HFFc6 (cell line): ENCODE results near the gene SLC13A5. TPM values are rescaled to one million over a fixed set of nuclear protein-coding genes. Genes with fewer than 3 reads are reported as not detected.

Experiments used
- DNase-seq: peaks from one replicate; pipeline ENCODE4 v3.0.0-alpha.2; 2018
- H3K27ac Mint-ChIP-seq: 2 replicates; pipeline ENCODE4 v1.8.0; 2020; ENCODE audit warnings: mild to moderate bottlenecking, mixed read lengths
- H3K27me3 Mint-ChIP-seq: 2 replicates; pipeline ENCODE4 v1.8.0; 2021; ENCODE audit warnings: mild to moderate bottlenecking, moderate library complexity, mixed read lengths; ENCODE audit not compliant: insufficient read depth
- H3K36me3 Mint-ChIP-seq: 2 replicates; pipeline ENCODE4 v1.8.0; 2021; ENCODE audit warnings: low read depth, mixed read lengths
- H3K4me1 Mint-ChIP-seq: 2 replicates; pipeline ENCODE4 v1.8.0; 2020; ENCODE audit warnings: low read depth, mixed read lengths
- H3K4me3 Mint-ChIP-seq: 2 replicates; pipeline ENCODE4 v1.8.0; 2020; ENCODE audit warnings: mild to moderate bottlenecking, moderate library complexity, mixed read lengths
- H3K9me3 Mint-ChIP-seq: 2 replicates; pipeline ENCODE4 v1.8.0; 2020; ENCODE audit warnings: mild to moderate bottlenecking, mixed read lengths
- total RNA-seq, 6 experiments: library from RNA; stranded (reverse); fragmentation: NEBNext Ultra II Directional; extraction: Animal tissue kit (Norgen Biotek cat#: 25700); gene quantifications; 2 replicates in 1 of 6; 3 replicates in 5 of 6; pipeline ENCODE4 v1.2.3, GENCODE V29; 2021
- TF ChIP-seq, protein P1 (sequence below): fragments of 200-600 bp; sonication (generic); IDR thresholded peaks from 2 replicates; pipeline ENCODE4 v1.5.0; 2021; ENCODE audit warnings: antibody characterized with exemption, mild to moderate bottlenecking

The SLC13A5 gene
- total RNA-seq, 6 experiments from 2014 or later: not detected

DNA sequence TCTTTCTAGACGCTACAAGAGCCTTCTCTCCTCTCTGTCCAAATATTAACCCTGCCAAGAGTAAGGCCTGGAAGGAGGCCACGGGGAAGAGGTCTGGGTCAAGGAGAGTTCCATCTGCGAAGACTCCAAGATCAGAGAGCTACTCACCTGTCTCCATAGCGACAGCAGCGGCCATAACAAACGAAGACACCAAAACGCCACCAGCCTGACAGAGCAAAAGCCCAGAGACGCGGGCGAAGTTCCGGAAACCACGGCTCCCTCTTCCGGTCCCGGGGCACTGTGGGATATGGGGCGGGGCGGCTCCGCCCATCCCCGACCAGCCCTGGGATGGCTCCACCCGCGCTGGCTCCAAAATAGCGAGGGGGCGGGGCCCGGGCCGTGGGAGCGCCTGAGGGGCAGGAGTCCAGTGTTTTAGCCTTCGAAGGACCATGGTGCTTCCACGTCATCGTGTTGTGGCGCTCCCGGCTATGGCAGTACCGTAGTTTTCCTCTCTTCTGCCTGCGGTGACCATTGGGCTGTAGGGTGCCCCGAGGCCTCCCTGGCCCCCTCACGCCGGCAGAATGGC, 61.7 kb downstream of the SLC13A5 start, which contains the start of the genes C17orf100 and MED31:
Gene C17orf100 (plus strand): TSS at position 409 of the 565 bp plus-strand sequence. CDS start 152 bp downstream, at position 561.
Gene MED31 (minus strand): TSS at position 252 of the 565 bp plus-strand sequence. CDS start 77 bp downstream, at position 175.
- no peaks in the 10 kb centered on the region for H3K9me3 Mint-ChIP-seq
- DNase-seq: peak; percentile 94
- H3K4me3 Mint-ChIP-seq: peak within 1 kb of the TSS; percentile 97
- H3K4me1 Mint-ChIP-seq: peaks cover 48% of the 10 kb centered on the region
- peaks cover 35% of the 10 kb centered on the region for H3K36me3 Mint-ChIP-seq
- peak within 1 kb of the TSS; percentile 99 for H3K27ac Mint-ChIP-seq
- H3K27me3 Mint-ChIP-seq: peaks cover 11% of the 10 kb centered on the region
- TF ChIP-seq, protein P1, sequence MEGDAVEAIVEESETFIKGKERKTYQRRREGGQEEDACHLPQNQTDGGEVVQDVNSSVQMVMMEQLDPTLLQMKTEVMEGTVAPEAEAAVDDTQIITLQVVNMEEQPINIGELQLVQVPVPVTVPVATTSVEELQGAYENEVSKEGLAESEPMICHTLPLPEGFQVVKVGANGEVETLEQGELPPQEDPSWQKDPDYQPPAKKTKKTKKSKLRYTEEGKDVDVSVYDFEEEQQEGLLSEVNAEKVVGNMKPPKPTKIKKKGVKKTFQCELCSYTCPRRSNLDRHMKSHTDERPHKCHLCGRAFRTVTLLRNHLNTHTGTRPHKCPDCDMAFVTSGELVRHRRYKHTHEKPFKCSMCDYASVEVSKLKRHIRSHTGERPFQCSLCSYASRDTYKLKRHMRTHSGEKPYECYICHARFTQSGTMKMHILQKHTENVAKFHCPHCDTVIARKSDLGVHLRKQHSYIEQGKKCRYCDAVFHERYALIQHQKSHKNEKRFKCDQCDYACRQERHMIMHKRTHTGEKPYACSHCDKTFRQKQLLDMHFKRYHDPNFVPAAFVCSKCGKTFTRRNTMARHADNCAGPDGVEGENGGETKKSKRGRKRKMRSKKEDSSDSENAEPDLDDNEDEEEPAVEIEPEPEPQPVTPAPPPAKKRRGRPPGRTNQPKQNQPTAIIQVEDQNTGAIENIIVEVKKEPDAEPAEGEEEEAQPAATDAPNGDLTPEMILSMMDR: no peak

DNA sequence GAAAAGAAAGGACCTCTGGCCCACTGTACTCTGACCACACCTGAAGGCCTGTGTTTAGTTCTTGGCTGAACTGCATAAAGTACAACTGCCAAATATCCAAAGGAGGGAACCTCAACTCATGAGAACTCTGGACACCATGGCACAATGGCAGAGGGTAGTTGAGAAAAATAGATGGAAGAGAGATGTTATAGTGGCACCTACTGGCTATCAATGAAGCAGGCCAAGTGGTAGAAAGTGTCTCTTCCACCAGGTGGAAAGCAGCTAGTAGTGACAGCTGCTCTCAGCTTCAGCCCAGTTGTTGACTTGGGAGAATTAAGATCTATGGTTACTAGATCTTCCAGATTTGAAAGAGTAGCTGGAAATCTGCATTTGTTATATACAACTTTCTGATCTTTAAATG, 65.0 kb downstream of the SLC13A5 start:
- Mint-ChIP-seq H3K4me1 (peaks cover 56% of the 10 kb centered on the region), H3K36me3 (peaks cover 35% of the 10 kb centered on the region), H3K27ac (peak overlapping the region; percentile 54), H3K9me3 (no peaks in the 10 kb centered on the region), H3K27me3 (no peaks in the 10 kb centered on the region; the same call in 1 of the 2 replicates), H3K4me3 (no peak overlapping the region; the same call in 1 of the 2 replicates)
- TF ChIP-seq, protein P1: peak; percentile 61
- peak; percentile 22 for DNase-seq

DNA sequence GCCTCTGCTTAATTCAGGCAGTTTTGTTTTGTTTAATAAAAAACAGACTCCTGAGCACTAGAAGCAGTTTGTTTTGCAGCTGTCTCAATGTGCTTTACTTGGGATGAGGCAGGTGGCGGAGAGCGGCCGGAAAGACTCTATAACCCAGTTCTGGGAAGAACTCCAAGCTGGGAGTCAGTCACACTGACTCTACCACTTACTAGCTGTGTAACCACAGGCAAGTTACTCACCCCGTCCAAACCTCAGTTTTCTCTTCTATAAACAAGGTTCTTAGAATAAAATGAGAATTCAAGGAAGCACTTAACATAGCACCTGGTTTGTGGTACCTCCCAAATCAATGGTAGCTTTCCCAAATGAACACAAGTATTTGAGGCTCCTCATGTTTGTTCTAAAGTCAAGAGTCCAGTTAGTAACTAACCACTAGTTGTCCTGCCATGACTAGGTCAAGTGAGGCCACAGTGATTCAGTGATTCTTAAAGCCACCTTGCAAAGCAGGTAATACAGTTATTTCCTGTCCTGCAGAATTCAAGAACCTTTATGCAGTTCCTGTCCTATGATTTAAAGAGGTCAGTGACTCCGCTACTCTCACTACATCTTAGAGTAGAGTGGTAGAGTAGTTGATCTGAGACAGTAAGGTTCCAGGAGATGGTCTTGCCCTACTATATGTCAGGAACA, 69.6 kb downstream of the SLC13A5 start:
- TF ChIP-seq, protein P1: no peak
- Mint-ChIP-seq H3K36me3 (peaks cover 30% of the 10 kb centered on the region), H3K27me3 (peaks cover 8% of the 10 kb centered on the region), H3K4me1 (peaks cover 57% of the 10 kb centered on the region), H3K9me3 (no peaks in the 10 kb centered on the region), H3K27ac (peak overlapping the region; percentile 46; the same call in 1 of the 2 replicates), H3K4me3 (no peak overlapping the region; the same call in 1 of the 2 replicates)
- no peak for DNase-seq

DNA sequence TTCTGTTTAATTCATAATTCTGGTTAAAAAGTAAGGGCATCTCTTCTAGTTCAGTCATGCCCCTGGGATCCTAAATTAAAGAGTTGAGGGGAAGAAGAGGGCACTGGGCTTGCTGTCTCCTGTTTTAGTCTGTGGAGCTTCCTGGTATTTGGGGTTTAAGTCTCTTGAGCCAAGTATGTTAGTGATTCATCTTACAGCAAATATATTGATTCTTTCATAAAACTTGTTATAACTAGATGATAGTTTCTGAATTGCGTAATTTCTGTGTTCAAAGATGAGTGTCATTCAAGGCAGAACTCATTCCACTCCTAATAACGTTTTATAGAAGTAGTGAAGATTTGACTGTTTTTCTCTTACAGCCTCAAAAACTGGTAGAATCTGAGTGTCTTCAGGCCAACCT, 70.6 kb downstream of the SLC13A5 start:
- Mint-ChIP-seq H3K4me3 (peak overlapping the region; percentile 96), H3K4me1 (peaks cover 47% of the 10 kb centered on the region), H3K27ac (peak overlapping the region; percentile 78), H3K27me3 (peaks cover 8% of the 10 kb centered on the region), H3K36me3 (peaks cover 20% of the 10 kb centered on the region), H3K9me3 (no peaks in the 10 kb centered on the region)
- no peak for DNase-seq
- TF ChIP-seq, protein P1: no peak

DNA sequence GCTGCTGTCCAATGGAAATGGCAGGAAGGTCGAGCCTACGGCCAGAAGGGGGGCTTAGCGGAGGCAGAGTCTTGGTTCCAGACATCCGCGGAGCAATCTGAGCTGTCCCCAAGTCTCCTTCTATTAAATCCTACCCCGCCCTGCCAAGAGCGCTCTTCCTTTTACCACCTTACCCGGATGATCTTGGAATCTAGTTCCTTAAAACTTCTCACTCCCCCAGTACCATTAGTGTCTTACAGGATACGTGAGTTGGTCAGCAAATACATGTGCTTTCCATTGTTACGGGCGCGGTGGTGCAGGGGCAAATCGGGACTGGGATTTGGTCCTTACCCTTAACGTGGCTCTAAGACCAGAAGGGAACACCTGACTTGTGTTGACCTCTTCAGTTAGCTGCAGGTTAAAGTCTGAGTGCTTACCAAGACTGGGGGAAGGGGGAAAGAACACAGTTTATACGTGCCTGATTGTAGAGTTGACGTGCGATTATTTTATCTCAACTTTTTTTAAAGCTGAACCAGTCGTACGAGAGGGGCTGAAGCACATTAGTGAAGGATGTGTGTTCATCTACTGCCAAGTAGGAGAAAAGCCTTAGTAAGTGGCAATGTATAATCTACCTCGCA, 71.8 kb downstream of the SLC13A5 start:
- Mint-ChIP-seq H3K27ac (peak overlapping the region; percentile 97), H3K36me3 (peaks cover 20% of the 10 kb centered on the region), H3K4me1 (peaks cover 47% of the 10 kb centered on the region), H3K9me3 (no peaks in the 10 kb centered on the region), H3K27me3 (peaks cover 8% of the 10 kb centered on the region), H3K4me3 (peak overlapping the region; percentile 96)
- no peak for DNase-seq
- TF ChIP-seq, protein P1: 0 out of 2 replicates have a peak, but pooled peaks have one; percentile 16
